ENCODE results near the gene HSDL1.
A peak's percentile ranks its signal among the peaks of the same experiment; 100 is the strongest.

- TF ChIP-seq CTCF (IDR thresholded peaks at IDR 0.05; ENCODE audit: borderline replicate concordance, extremely low read depth, low read length, poor library complexity, severe bottlenecking) (peak; percentile 9), EZH2 (IDR thresholded peaks at IDR 0.05; ENCODE audit: borderline replicate concordance, low read depth, low read length, severe bottlenecking) (no peak)
Observed at GRCh38 chr16:84116720-84117493, 28.1 kb downstream of the HSDL1 start, which contains the start of gene MBTPS1.
